DND-41 (cell line): ENCODE results near the gene OPTC.
"Not testable (repeated sequence)": the region's sequence is repeated elsewhere in the genome, so short reads cannot be mapped to it uniquely, and the experiment has no call there.

Experiments
- ATAC-seq: fragments of 200-7000 bp; cut with Tn5 transposase; 3 replicates; pipeline ENCODE4 v1.9.1; 2021; ENCODE audit warnings: low read depth; ENCODE audit not compliant: insufficient read depth
- DNase-seq: peaks from one replicate; pipeline ENCODE4 v3.0.0-alpha.2; 2020
- H2AFZ ChIP-seq: 2 replicates; pipeline ENCODE4 v1.6.0; 2012; ENCODE audit warnings: low read depth, low read length
- H3K27ac ChIP-seq: 2 replicates; pipeline ENCODE4 v1.5.1; 2012; ENCODE audit warnings: low read length, inconsistent platforms
- H3K27me3 ChIP-seq: fragments of 200-600 bp; sonication (generic); 2 replicates; pipeline ENCODE4 v1.6.0; 2012; ENCODE audit warnings: low read length, mild to moderate bottlenecking, inconsistent platforms; ENCODE audit not compliant: insufficient read depth, poor library complexity
- H3K36me3 ChIP-seq: 2 replicates; pipeline ENCODE4 v1.5.1; 2012; ENCODE audit warnings: low read length, inconsistent platforms; ENCODE audit not compliant: insufficient read depth
- H3K4me1 ChIP-seq: 2 replicates; pipeline ENCODE4 v1.5.1; 2012; ENCODE audit warnings: mild to moderate bottlenecking, low read length; ENCODE audit not compliant: insufficient read depth
- H3K4me2 ChIP-seq: 2 replicates; pipeline ENCODE4 v1.6.0; 2012; ENCODE audit warnings: mild to moderate bottlenecking, moderate library complexity, low read length, inconsistent platforms; ENCODE audit not compliant: insufficient read depth
- H3K4me3 ChIP-seq, 2 experiments: fragments of 200-600 bp in 1 of 2; shearing (Covaris generic) in 1 of 2; 2 replicates each; pipeline ENCODE4 v1.5.1; 2012 to 2016; ENCODE audit warnings: inconsistent platforms in 2 of 2, low read length in 2 of 2, mild to moderate bottlenecking in 2 of 2, low read depth in 1 of 2, moderate library complexity in 1 of 2
- H3K79me2 ChIP-seq: 2 replicates; pipeline ENCODE4 v1.6.0; 2012; ENCODE audit warnings: low read length, inconsistent platforms; ENCODE audit not compliant: insufficient read depth
- H3K9ac ChIP-seq: 2 replicates; pipeline ENCODE4 v1.6.0; 2012; ENCODE audit warnings: low read depth, mild to moderate bottlenecking, inconsistent platforms, low read length, moderate library complexity
- H3K9me3 ChIP-seq: 2 replicates; pipeline ENCODE4 v1.5.1; 2012; ENCODE audit warnings: low read length, moderate library complexity, mild to moderate bottlenecking, inconsistent platforms; ENCODE audit not compliant: insufficient read depth, severe bottlenecking
- H4K20me1 ChIP-seq: 2 replicates; pipeline ENCODE4 v1.6.0; 2012; ENCODE audit warnings: low read length; ENCODE audit not compliant: insufficient read depth
- EZH2 ChIP-seq: IDR thresholded peaks from 3 replicates; pipeline ENCODE4 v1.6.1; 2012; ENCODE audit warnings: borderline replicate concordance, low read depth, mild to moderate bottlenecking, moderate library complexity, low read length, inconsistent platforms; ENCODE audit not compliant: severe bottlenecking
- TF ChIP-seq, protein P1 (sequence below): IDR thresholded peaks from 2 replicates; pipeline ENCODE4 v1.5.1; 2012; ENCODE audit warnings: borderline replicate concordance, low read length, moderate library complexity, mild to moderate bottlenecking; ENCODE audit not compliant: poor library complexity, severe bottlenecking; ENCODE audit errors: extremely low read depth

OPTC gene

DNA sequence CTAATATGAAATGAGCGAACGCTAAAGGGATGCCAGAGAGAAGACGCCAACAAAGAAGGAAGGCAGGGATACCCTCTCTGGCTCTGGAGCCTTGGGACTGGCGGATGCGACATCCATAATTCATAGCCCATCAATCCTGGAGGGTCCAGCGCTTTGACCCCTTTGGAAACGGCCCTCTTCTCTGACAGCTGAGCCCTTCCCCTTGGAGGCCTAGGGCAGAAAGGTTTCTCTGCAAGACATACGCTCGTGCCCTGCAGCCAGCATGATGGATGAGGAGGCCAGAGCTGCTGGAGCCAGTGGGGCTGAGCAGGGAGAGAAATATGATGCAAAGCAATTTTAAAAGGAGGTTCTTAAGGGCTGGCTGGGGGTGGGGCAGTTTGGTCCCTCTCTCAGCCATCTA is 22.2 kb downstream of the OPTC start:
- Histone ChIP-seq H3K27ac (no peak overlapping the region), H3K9ac (no peak overlapping the region), H3K4me1 (no peaks in the 10 kb centered on the region), H4K20me1 (no peaks in the 10 kb centered on the region), H3K36me3 (no peaks in the 10 kb centered on the region), H2AFZ (no peak overlapping the region), H3K27me3 (peaks cover 4% of the 10 kb centered on the region), H3K4me3 (no peak overlapping the region), H3K9me3 (no peaks in the 10 kb centered on the region), H3K4me2 (no peak overlapping the region), H3K79me2 (no peaks in the 10 kb centered on the region)
- no peak for ATAC-seq
- no peak for DNase-seq
- TF ChIP-seq, protein P1, sequence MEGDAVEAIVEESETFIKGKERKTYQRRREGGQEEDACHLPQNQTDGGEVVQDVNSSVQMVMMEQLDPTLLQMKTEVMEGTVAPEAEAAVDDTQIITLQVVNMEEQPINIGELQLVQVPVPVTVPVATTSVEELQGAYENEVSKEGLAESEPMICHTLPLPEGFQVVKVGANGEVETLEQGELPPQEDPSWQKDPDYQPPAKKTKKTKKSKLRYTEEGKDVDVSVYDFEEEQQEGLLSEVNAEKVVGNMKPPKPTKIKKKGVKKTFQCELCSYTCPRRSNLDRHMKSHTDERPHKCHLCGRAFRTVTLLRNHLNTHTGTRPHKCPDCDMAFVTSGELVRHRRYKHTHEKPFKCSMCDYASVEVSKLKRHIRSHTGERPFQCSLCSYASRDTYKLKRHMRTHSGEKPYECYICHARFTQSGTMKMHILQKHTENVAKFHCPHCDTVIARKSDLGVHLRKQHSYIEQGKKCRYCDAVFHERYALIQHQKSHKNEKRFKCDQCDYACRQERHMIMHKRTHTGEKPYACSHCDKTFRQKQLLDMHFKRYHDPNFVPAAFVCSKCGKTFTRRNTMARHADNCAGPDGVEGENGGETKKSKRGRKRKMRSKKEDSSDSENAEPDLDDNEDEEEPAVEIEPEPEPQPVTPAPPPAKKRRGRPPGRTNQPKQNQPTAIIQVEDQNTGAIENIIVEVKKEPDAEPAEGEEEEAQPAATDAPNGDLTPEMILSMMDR: no peak
- no peak for TF ChIP-seq EZH2

DNA sequence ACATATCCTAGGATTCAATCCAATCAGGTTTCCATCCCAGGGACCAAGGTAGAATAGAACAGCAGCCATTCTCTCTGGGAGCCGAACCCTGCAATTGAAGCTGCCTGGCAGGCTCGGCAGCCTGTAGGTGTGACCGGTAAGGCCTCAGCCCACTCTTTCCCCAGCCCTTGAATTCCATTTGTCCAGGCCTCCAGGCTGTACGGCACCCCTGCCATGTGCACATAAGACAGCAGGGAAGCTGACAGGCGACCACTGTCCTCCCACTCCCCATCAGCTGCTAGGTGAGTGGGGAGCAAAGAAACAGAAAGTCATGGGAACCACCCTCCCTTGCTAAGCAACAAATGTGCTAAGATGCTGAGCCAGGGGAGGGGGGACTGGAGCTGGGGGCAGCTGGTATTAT is 23.0 kb downstream of the OPTC start:
- ATAC-seq: no peak
- Histone ChIP-seq H3K9me3 (no peaks in the 10 kb centered on the region), H3K4me3 (no peak overlapping the region), H3K27me3 (peaks cover 4% of the 10 kb centered on the region), H4K20me1 (no peaks in the 10 kb centered on the region), H3K27ac (no peak overlapping the region), H3K4me1 (no peaks in the 10 kb centered on the region), H3K79me2 (no peaks in the 10 kb centered on the region), H3K9ac (no peak overlapping the region), H3K36me3 (no peaks in the 10 kb centered on the region), H2AFZ (no peak overlapping the region), H3K4me2 (no peak overlapping the region)
- no peak for DNase-seq
- TF ChIP-seq, protein P1: no peak
- TF ChIP-seq EZH2: no peak

DNA sequence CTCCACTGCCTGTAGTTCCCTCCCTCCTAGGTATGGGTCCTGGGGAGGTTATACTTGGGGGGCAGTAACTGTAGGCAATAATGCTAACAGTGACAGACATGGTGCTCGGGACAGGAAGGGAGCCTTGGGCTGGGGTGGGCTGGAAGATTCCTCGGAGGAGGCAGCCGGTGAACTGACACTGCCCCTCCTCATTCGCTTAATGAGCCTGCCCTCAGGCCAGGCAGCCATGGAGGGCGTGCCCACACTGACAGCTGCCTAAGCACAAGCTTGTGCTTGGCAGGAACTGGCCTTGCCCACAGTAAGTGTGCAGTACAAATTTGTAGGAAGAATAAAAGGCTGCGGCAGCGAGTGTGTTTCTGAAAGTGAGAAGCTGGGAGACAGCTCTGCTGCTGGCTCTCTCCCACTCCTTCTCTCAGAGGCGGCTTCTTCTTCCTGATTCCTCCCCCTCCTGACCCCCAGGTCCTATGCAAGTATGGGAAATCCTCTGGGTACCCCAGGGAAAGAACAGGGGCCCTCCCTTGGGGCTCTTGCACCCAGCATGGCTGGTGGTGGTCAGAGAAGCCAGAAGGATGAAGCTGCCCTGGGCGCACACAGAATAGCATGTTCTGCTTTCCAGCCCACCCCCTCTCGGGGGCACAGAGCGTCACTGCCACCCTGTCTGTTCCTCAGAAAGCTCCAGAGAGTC is 23.6 kb downstream of the OPTC start:
- no peaks in the 10 kb centered on the region for H3K4me1 ChIP-seq
- ATAC-seq: no peak
- no peak overlapping the region for H2AFZ ChIP-seq
- H3K27ac ChIP-seq: no peak overlapping the region
- H3K4me3 ChIP-seq: no peak overlapping the region
- H3K27me3 ChIP-seq: peaks cover 4% of the 10 kb centered on the region
- H4K20me1 ChIP-seq: no peaks in the 10 kb centered on the region
- H3K36me3 ChIP-seq: no peaks in the 10 kb centered on the region
- DNase-seq: no peak
- no peaks in the 10 kb centered on the region for H3K79me2 ChIP-seq
- H3K4me2 ChIP-seq: no peak overlapping the region
- no peak overlapping the region for H3K9ac ChIP-seq
- H3K9me3 ChIP-seq: no peaks in the 10 kb centered on the region
- TF ChIP-seq EZH2: no peak
- TF ChIP-seq, protein P1: no peak

DNA sequence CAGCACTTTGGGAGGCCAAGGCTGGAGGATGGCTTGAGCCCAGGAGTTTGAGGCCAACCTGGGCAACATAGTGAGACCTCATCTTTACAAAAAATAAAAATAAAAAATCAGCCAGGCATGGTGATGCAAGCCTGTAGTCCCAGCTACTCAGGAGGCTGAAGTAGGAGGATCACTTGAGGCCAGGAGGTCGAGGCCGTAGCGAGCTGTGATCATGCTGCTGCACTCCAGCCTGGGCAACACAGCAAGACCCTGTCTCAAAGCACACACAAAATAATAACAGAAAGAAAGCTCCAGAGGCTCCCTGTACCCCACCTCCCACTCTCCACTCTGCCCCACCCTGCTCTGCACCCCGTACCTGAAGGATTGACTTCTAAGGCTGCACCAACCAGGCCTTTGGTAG is 24.2 kb downstream of the OPTC start:
- H3K9ac ChIP-seq, H3K4me3 ChIP-seq, H3K27ac ChIP-seq, H3K27me3 ChIP-seq, ATAC-seq, H3K4me2 ChIP-seq, H3K9me3 ChIP-seq, H4K20me1 ChIP-seq, H2AFZ ChIP-seq, DNase-seq, H3K36me3 ChIP-seq, H3K4me1 ChIP-seq, H3K79me2 ChIP-seq: not testable (repeated sequence)
